ENCODE results near the gene PAQR4.

GRCh38 chr16:2926650-2926999 is 42.5 kb upstream of the PAQR4 start:
- TF ChIP-seq CREB1 (IDR thresholded peaks at IDR 0.05; ENCODE audit: low read depth), result no peak
- TF ChIP-seq RAD21 (IDR thresholded peaks at IDR 0.05; ENCODE audit: low read depth), result no peak
- TF ChIP-seq EP300 (IDR thresholded peaks at IDR 0.05; ENCODE audit: borderline replicate concordance), result no peak
- TF ChIP-seq MAX (IDR thresholded peaks at IDR 0.05), result no peak
- no peak for TF ChIP-seq FOXM1 (IDR thresholded peaks at IDR 0.05; ENCODE audit: borderline replicate concordance, low read depth)
- TF ChIP-seq NFIC (IDR thresholded peaks at IDR 0.05), result no peak
